ENCODE results near the gene NCOR1.

Gene NCOR1

DNA sequence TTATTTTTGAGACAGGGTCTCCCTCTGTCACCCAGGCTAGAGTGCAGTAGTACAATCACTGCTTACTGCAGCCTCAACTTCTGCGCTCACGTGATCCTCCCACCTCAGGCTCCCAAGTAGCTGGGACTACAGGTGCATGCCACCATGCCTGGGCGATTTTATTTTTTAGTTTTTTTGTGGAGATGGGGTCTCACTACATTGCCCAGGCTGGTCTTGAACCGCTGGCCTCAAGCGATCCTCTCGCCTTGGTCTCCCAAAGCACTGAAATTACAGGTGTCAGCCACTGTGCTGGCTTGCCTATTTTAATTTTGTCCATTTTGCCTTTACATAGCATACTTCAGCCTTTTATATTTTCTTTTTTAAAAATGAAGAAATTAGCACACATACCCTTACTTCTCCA is 164.5 kb downstream of the NCOR1 start:
- no peak for DNase-seq (ENCODE audit: low read depth)
- no peak overlapping the region for H3K4me3 ChIP-seq (ENCODE audit: low read depth, low read length)

DNA sequence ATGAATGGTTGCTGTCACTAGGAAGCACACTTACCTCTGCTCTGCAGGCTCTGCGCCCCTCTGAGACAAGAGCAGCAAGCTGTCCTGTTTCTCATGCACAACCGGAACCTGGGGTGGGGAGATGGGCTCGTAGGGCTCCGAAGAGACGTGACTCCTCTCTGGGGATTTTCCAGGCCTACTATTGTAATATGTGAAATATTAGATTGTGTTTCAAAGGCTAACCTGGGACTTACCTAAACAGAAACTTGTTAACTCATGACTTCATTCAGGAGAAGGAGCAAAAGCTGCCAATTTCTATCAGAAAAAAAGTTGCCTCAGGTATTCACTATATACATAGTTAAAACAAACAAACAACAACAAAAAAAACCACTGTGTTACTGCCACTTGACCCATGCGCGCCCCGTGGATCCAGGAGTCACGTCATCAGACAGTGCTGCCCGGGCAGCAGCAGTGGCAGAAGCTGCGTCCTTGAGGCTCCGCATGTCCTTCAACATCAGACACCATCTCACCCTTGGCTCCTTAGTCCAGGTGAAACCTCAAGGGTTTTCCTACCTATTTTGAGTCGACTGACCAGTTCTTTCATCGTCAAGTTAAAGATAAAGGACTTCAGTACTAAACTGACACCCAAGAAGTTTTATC is 166.4 kb downstream of the NCOR1 start:
- no peak overlapping the region for H3K4me3 ChIP-seq (ENCODE audit: low read depth, low read length)
- no peak for DNase-seq (ENCODE audit: low read depth)

DNA sequence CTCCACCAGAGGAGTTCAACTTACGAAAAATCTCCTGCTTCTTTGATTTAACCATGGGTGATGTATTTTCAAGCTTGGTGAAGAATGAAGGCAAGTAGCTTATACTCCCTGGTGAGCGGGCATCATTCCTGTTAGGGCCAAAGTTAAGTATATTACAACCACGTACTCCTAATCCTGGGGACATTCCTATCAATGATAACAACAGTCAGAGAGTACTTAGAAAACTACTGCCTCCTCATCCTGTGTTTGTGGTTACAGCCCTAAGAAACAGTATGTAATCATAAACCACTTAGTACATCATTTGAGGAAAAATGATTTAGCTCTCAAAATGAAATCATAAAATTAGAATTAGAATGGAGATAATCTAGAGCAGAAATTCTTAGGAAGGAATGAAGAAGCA is 168.4 kb downstream of the NCOR1 start:
- no peak overlapping the region for H3K4me3 ChIP-seq (ENCODE audit: low read depth, low read length)
- no peak for DNase-seq (ENCODE audit: low read depth)

DNA sequence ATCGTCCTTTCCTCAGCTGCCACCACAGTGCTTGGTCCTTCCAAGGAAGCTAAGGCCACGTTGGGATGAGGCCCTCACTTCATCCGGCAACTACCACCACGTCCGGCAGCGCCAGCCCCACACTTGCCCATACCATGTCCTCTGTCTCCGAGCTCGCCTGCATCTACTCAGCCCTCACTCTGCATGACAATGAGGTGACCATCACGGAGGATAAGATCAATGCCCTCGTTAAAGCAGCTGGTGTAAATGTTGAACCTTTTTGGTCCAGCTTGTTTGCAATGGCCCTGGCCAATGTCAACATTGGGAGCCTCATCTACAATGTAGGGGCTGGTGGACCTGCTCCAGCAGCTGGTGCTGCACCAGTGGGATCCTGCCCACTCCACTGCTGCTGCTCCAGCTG is 170.8 kb downstream of the NCOR1 start:
- DNase-seq (ENCODE audit: low read depth) = no peak
- H3K4me3 ChIP-seq (ENCODE audit: low read depth, low read length) = no peak overlapping the region

DNA sequence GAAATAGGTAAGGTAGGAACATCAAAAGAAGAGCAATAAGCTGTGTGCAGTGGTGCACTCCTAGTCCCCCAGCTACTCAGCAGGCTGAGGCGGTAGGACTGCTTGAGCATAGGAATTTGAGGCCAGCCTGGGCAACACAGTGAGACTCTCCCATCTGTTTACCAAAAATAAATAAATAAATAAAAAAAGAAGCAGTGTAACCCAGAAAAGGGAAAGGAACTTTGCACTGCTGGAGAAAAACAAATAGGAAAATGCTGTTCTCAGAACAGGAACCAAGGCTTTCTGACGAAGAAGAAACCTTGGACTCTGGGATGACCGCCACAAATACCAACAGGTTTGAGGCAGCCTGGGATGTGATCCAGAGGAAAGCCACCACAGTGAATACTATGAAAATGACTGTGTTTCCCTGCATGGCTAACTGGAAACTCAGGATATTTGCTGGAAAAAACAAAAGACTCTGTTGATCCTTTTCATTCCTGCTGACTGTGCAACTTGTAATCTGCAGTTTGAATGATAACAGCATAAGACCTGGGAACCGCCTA is 174.6 kb downstream of the NCOR1 start:
- no peak for DNase-seq (ENCODE audit: low read depth)

DNA sequence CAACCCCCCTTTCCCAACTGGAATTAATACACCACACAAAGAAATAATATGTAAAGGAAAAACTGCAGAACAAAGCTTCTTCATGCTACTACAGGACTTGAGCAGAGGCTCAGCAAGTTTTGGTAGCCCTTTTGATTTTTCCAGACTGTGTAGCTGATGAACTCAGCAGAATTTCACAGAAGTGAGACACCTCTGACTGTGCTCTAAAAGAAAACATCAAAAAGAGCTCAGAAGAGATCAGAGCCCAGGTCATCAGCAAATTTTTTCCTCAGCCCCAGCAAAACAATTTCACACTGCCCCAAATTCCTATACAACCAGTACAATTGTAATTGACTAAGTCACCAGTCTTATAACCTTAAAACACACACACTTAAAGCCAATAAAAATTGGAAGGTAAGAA is 177.7 kb downstream of the NCOR1 start:
- DNase-seq (ENCODE audit: low read depth) = no peak
- H3K4me3 ChIP-seq (ENCODE audit: low read depth, low read length) = no peak overlapping the region

More for the DNA sequence above, 174.6 kb downstream of the NCOR1 start:
- H3K4me3 ChIP-seq (ENCODE audit: low read depth, low read length) = no peak overlapping the region

DNA sequence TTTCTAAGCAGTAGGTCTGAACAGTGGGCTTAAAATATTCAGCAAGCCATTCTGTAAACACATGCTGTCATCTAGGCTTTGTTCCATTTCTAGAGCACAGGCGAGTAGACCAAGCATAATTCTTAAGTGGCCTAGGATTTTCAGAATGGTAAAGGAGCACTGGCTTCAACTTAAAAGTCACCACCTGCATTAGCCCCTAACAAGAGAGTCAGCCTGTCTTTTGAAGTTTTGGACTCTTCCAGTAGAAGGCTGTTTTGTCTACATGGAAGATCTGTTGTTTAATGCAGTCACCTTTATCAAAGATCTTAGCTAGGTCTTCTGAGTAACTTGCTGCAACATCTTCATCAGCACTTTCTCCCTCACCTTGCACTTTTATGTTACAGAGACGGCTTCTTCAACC is 179.1 kb downstream of the NCOR1 start:
- no peak overlapping the region for H3K4me3 ChIP-seq (ENCODE audit: low read depth, low read length)
- DNase-seq (ENCODE audit: low read depth) = no peak

DNA sequence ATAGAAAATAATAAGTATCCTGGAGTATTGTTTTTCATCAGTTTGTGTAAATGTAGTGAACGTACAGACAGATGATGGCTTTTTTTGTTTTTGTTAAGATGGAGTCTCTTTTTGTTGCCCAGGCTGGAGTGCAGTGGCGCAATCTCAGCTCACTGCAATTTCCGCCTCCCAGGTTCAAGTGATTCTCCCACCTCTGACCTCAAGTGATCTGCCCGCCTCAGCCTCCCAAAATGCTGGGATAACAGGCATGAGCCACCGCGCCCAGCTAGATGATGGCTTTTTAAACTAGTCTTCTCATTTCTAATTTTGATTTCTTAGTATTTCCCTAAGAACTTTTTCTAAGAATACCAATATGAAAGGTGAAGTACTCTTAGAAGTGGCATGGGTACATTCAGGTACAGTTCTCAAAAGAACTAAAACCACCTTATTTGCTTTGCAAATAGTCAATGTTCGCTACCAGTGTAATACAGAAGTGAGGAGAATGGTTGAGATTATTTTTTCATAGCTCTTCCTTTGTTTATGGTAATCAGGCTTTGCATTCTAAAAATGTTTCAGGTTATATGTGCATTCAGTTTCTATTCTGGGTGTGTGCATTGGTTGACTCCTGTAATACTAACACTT is 181.5 kb downstream of the NCOR1 start:
- H3K4me3 ChIP-seq (ENCODE audit: low read depth, low read length) = no peak overlapping the region
- DNase-seq (ENCODE audit: low read depth) = no peak

DNA sequence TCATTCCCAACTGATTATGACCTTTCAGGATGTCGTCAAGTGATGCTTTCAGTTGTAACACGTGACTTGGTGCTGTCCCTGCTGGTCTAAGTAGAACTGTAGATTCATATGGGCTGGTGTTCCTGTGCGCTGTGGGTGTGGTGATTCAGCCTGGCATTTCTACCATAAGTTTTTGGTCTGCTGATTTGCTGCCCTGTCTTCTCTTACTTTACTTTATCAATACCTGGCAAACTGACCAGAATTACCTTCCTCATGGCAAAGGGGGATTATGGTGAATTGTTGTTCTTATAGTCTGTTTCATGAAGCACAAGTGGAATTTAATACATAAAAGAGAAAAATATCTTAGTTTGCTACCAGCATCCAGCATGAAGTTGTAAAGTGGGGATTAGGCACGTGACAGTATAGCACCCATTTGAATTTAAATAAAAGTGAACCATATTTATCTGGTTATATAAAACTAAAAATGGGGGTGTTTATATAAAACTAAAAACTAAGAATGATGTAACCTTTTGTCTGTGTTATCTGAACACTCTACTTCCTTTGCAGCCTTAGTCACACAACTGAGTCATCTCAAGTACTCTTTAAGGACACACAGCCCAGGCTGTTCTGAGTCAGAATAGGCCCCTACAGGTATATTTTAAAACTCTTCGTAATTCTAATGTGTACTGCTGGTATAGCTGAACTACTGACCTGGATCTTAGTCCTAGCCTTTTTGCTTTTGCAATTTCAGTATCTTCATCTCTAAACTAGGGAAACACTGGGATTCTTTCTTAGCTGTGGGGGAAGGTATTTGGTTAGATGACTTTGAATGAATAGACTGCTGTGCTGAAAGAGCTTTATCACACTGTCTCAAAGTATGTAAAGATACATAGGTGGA is 187.4 kb downstream of the NCOR1 start:
- no peak overlapping the region for H3K4me3 ChIP-seq (ENCODE audit: low read depth, low read length)
- peak; percentile 75 for DNase-seq (ENCODE audit: low read depth)

DNA sequence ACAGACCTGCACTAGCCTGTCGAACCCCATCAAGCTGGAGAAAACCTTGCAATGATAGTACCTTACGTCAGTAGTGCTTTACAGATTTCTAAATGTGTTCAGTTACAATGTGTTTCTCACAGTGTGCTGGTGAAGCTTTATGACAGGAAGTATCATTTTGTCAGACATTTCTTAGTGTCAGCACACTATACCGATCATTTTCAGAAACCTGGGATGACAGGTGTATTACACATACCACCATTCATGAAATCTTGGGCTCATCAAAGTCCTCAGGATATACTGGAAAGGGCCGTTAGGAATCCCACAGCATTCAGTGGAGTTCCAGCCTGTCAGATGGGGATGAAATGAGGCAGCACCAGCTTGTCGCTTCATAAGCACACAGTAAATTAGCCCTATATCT is 188.4 kb downstream of the NCOR1 start:
- H3K4me3 ChIP-seq (ENCODE audit: low read depth, low read length) = no peak overlapping the region
- DNase-seq (ENCODE audit: low read depth) = no peak

DNA sequence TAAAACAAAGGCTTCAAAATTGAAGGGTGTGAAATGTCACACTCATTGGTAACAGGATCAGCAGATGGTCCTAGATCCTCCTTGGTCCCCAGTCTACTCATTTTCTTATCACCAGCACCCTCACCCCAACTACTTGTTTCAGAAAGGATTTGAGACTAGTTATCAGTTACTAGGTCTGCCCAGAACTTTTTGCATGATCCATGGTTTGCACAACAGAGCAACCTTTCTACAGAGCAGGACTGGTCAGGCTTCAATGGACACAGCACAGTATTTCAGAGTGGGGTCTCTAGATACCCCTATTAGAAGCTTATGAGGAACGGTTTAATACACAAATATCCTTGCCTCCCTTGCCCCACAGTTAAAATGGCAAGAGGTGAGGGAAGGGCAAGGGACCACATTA is 190.1 kb downstream of the NCOR1 start:
- DNase-seq (ENCODE audit: low read depth) = no peak
- H3K4me3 ChIP-seq (ENCODE audit: low read depth, low read length) = no peak overlapping the region

DNA sequence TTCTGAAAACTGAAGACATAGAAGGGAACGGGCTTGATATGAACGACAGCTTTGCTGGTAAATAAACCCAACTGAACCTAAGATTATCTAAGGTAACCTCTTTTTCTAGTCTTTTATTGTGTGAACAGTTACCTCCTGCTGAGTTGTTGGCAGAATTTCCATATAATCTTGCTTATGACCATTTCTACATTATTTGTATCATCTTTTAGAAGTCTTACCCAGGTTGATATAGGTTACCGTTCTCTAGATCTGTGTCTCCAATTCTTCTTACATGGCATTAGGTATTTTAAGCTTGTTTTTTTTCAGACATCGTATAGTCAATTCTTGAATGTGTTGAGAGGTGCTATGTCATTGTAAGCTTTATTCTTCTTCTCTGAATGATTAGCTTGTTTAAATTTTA is 191.5 kb downstream of the NCOR1 start:
- H3K4me3 ChIP-seq (ENCODE audit: low read depth, low read length) = no peak overlapping the region
- DNase-seq (ENCODE audit: low read depth) = no peak

DNA sequence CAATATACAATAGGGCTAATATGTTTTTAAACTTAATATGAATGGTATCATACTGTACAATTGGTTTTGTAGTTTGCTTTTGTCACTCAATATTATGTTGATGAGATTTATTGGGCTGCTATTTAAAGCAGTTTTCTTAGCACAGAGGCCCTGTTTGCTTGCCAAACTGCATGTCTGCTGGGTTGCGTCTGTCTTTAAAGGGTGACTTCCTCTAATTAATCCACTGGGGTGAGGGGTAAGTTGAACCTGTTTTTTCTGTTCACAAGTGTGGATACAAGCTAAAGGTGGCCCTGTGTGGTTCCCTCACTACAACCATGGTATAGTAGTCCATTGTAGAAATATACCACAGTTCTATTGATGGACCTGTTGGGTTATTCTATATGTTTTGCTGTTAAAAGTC is 196.0 kb downstream of the NCOR1 start:
- no peak for DNase-seq (ENCODE audit: low read depth)

DNA sequence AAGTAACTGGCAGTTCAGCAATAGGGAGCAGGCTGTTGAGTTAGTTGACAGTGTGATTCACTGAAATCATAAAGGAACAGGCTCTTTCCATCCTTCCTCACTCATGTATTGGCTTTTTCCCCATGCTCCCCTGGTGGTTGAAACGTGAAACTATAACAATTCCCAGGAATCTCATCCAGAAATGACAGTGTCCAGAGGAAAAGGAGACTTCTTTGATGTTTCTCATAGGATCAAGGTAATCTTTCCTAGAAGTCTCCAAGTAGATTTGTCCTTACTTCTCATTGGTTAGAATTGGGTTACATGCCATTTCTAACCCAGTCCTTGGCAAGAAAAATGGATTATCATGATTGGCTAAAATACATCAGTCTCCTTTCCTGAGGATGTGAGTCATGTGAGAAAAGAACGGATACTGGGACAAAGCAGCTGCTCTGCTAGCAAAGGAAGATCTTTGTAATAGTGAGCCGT is 201.4 kb downstream of the NCOR1 start:
- DNase-seq (ENCODE audit: low read depth) = peak; percentile 58
- H3K4me3 ChIP-seq (ENCODE audit: low read depth, low read length) = no peak overlapping the region

More for the DNA sequence above, 196.0 kb downstream of the NCOR1 start:
- H3K4me3 ChIP-seq (ENCODE audit: low read depth, low read length) = no peak overlapping the region

DNA sequence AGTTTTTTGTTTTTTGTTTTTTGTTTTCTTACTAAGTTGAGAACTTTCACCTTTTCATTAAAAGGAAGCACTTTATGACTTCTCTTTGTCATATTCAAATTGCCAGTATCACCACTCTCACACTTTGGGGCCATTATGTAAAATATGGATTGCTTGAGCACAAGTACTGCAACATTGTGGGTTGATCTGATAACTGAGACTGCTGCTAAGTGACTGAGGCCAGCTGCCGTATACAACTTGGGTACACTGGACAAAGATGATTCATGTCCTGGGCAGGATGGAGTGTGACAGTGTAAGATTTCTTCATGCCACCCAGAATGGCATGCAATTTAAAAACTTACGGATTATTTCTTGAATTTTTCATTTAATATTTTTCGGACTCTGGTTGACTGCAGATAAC is 207.9 kb downstream of the NCOR1 start:
- no peak overlapping the region for H3K4me3 ChIP-seq (ENCODE audit: low read depth, low read length)
- DNase-seq (ENCODE audit: low read depth) = no peak

DNA sequence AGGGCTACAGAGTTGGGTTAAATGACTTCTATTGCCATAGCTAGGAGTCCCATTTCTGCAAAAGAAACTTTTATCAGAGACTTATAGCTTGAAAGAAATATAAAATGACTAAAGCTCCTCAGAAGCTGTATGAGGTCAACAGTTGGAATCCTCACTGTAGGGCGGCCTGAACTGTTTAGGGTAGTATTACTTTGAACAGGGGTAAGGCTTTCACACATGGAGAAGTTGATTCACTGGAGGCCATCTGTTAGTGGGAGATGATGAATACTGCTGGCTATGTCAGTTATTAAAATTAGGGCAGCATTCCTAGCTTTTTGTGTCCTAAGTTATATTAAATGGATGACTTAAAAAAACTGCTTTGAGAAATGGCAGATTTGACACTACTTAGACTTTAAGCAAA is 209.7 kb downstream of the NCOR1 start:
- no peak for DNase-seq (ENCODE audit: low read depth)
- no peak overlapping the region for H3K4me3 ChIP-seq (ENCODE audit: low read depth, low read length)

DNA sequence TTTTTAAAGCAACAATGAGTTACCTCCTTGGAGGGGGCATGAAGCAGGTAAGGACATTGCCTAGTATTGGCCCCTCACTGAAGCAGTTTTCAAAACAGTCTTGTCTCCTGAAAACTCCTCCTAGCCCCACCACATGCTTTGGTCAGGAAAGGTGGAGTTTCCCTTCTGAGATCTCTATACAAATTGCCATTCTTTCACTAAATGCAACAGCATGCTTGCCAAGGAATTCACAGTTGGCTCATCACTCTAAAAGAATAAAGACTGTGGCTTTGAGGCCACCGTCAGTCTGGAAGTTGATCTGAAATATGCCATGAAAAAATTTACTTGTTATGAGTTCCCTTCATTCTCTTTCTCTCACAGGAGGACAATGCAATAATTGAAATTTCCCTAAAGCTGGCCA is 211.5 kb downstream of the NCOR1 start:
- no peak for DNase-seq (ENCODE audit: low read depth)
- no peak overlapping the region for H3K4me3 ChIP-seq (ENCODE audit: low read depth, low read length)

DNA sequence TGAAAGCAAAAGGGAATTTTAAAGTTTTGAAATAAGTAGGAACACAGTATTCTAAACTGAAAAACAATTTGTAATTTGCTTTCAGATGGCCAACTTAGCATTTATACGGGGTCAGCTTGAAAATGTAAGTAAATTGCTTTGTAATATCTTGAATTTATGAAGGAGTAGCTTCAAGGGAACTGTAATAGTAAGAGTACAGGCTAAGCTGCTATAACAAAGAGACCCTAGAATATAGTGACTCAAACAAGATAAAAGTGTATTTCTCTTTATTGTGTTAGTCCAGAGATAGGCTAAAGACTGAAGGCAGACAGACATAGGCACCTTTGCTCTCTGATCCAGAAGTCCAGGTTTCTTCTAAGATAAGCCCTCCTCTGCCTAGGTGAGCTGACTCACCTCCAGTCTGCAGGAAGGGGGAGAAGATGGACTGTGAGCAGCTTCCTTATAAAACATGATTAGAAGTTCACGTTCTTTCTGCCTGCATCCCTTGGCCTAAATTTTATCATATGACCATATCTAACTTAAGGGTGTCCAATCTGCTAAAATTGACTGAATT is 212.6 kb downstream of the NCOR1 start:
- DNase-seq (ENCODE audit: low read depth) = no peak
- H3K4me3 ChIP-seq (ENCODE audit: low read depth, low read length) = no peak overlapping the region

DNA sequence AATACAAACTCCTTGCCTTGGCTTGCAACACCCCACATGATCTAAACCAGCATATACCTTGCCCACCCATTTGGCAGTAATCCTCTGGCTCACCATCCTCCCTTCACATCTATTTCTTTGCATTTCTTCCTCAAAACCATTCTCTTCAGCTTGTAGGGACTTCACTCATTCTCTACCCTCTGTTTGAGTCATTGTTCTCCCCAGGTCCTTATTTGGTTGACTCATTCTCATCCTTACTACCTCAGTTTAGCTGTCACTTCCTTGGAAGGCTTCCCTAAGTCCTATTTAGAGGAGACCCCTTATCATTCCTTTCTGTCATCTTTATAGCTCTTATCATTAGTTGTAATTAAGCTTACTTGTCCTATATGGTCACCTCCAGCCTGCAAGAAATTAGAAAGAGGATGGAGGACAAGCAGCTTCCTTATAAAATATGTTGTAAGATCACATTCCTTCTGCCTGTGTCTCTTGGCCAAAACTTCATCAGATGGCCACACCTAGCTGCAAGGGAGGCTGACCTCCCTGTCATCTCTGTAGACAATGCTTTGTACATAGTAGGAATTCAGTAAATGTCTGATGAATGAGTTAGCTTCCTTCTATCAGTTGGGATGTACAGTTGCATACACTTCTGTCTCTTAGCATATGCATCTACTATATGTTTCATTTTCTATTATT is 214.0 kb downstream of the NCOR1 start:
- no peak for DNase-seq (ENCODE audit: low read depth)
- H3K4me3 ChIP-seq (ENCODE audit: low read depth, low read length) = no peak overlapping the region
